IMR-90 (cell line): ENCODE measurements around the gene G3BP2. TPM values are rescaled to one million over a fixed set of nuclear protein-coding genes. Genes with fewer than 3 reads are reported as not detected.

Source experiments
- ATAC-seq: fragments of 200-7000 bp; cut with Tn5 transposase; 2 replicates; pipeline ENCODE4 v1.9.1; 2020; ENCODE audit warnings: low read depth, mild to moderate bottlenecking, moderate library complexity
- BruUV-seq: library from RNA; stranded (reverse); fragments of 400-500 nt; replicated peaks from 2 replicates; lab custom pipeline; 2021; lab: Mats Ljungman, UMichigan
- CTCF ChIA-PET: fragments of 300-600 bp; formaldehyde crosslinking; extraction: SDS; loops from one replicate; lab custom pipeline; 2021; ENCODE audit warnings: antibody characterized with exemption; lab: Yijun Ruan, JAX
- POLR2A ChIA-PET: fragments of 300-600 bp; sonication (Branson Sonifier 250); formaldehyde crosslinking; loops from one replicate; lab custom pipeline; 2022; ENCODE audit warnings: antibody characterized with exemption; ENCODE audit not compliant: unreplicated experiment; lab: Charles Lee
- DNase-seq: peaks from one replicate; pipeline ENCODE4 v3.0.0; 2013
- H2AFZ ChIP-seq: replicated peaks from 2 replicates; pipeline ENCODE3; 2013; ENCODE audit warnings: low read length, mild to moderate bottlenecking; ENCODE audit not compliant: poor library complexity
- H2AK5ac ChIP-seq: 2 replicates; pipeline ENCODE4 v1.6.1; 2013; ENCODE audit warnings: low read depth, low read length, inconsistent platforms
- H2AK9ac ChIP-seq: replicated peaks from 2 replicates; pipeline ENCODE3; 2013; ENCODE audit warnings: mild to moderate bottlenecking, low read depth, low read length, moderate library complexity; ENCODE audit not compliant: poor library complexity
- H2BK120ac ChIP-seq: 2 replicates; pipeline ENCODE4 v1.6.1; 2013; ENCODE audit warnings: low read depth, low read length, inconsistent platforms
- H2BK15ac ChIP-seq: 3 replicates; pipeline ENCODE4 v1.6.1; 2013; ENCODE audit warnings: low read depth, low read length, inconsistent platforms
- H2BK20ac ChIP-seq: 2 replicates; pipeline ENCODE4 v1.6.1; 2013; ENCODE audit warnings: low read depth, mild to moderate bottlenecking, inconsistent platforms, low read length, moderate library complexity
- H2BK5ac ChIP-seq: 2 replicates; pipeline ENCODE4 v1.6.1; 2013; ENCODE audit warnings: mild to moderate bottlenecking, low read depth, low read length, inconsistent platforms; ENCODE audit not compliant: poor library complexity, severe bottlenecking
- H3K14ac ChIP-seq: replicated peaks from 2 replicates; pipeline ENCODE4 v1.6.1; 2013; ENCODE audit warnings: low read depth, low read length, inconsistent platforms
- H3K18ac ChIP-seq: 2 replicates; pipeline ENCODE4 v1.6.1; 2013; ENCODE audit warnings: low read depth, low read length, control low read depth
- H3K23ac ChIP-seq: 2 replicates; pipeline ENCODE4 v1.6.1; 2013; ENCODE audit warnings: low read depth, low read length, inconsistent platforms
- H3K27ac ChIP-seq: 2 replicates; pipeline ENCODE4 v1.5.1; 2013; ENCODE audit warnings: mild to moderate bottlenecking, control low read depth, low read length; ENCODE audit not compliant: insufficient read depth
- H3K27me3 ChIP-seq: 2 replicates; pipeline ENCODE4 v1.6.1; 2013; ENCODE audit warnings: low read length; ENCODE audit not compliant: control insufficient read depth, insufficient read depth
- H3K36me3 ChIP-seq: 2 replicates; pipeline ENCODE4 v1.6.1; 2013; ENCODE audit warnings: low read length, mixed read lengths; ENCODE audit not compliant: control insufficient read depth, insufficient read depth
- H3K4ac ChIP-seq: 2 replicates; pipeline ENCODE4 v1.6.1; 2013; ENCODE audit warnings: low read depth, low read length, inconsistent platforms
- H3K4me1 ChIP-seq: 2 replicates; pipeline ENCODE4 v1.6.1; 2013; ENCODE audit warnings: low read length, mixed read lengths; ENCODE audit not compliant: control insufficient read depth, insufficient read depth
- H3K4me2 ChIP-seq: 2 replicates; pipeline ENCODE4 v1.6.1; 2013; ENCODE audit warnings: low read depth, mild to moderate bottlenecking, control low read depth, low read length, moderate library complexity
- H3K4me3 ChIP-seq: 2 replicates; pipeline ENCODE4 v1.5.1; 2013; ENCODE audit warnings: low read depth, mild to moderate bottlenecking, control low read depth, low read length, moderate library complexity; ENCODE audit not compliant: insufficient read depth
- H3K56ac ChIP-seq: 2 replicates; pipeline ENCODE4 v1.6.1; 2013; ENCODE audit warnings: low read length, inconsistent platforms; ENCODE audit not compliant: insufficient read depth; ENCODE audit errors: extremely low read depth
- H3K79me1 ChIP-seq, 2 experiments: 2 replicates each; pipeline ENCODE4 v1.6.1; 2013; ENCODE audit warnings: low read length in 2 of 2, inconsistent platforms in 1 of 2, low read depth in 1 of 2
- H3K9ac ChIP-seq: 2 replicates; pipeline ENCODE4 v1.6.1; 2013; ENCODE audit warnings: low read depth, low read length, control low read depth
- H3K9me1 ChIP-seq: 2 replicates; pipeline ENCODE4 v1.6.1; 2013; ENCODE audit warnings: low read length, inconsistent platforms; ENCODE audit not compliant: insufficient read depth
- H3K9me3 ChIP-seq: 2 replicates; pipeline ENCODE4 v1.6.1; 2013; ENCODE audit warnings: low read length; ENCODE audit not compliant: control insufficient read depth, insufficient read depth
- H4K20me1 ChIP-seq: 2 replicates; pipeline ENCODE4 v1.6.1; 2013; ENCODE audit warnings: low read length, inconsistent platforms; ENCODE audit not compliant: insufficient read depth
- H4K5ac ChIP-seq: 2 replicates; pipeline ENCODE4 v1.6.1; 2013; ENCODE audit warnings: mild to moderate bottlenecking, low read depth, low read length, control low read depth
- H4K8ac ChIP-seq, 2 experiments: 2 replicates each; pipeline ENCODE4 v1.6.1; 2013; ENCODE audit warnings: low read depth in 2 of 2, low read length in 2 of 2, control low read depth in 1 of 2, inconsistent platforms in 1 of 2
- H4K91ac ChIP-seq: 2 replicates; pipeline ENCODE4 v1.6.1; 2013; ENCODE audit warnings: low read depth, low read length, inconsistent platforms; ENCODE audit not compliant: insufficient read depth
- BHLHE40 ChIP-seq: fragments of 150-350 bp; IDR thresholded peaks from 2 replicates; pipeline ENCODE4 v1.6.1; 2016; ENCODE audit warnings: mild to moderate bottlenecking, low read depth, low read length
- CEBPB ChIP-seq: IDR thresholded peaks from 2 replicates; pipeline ENCODE4 v1.6.1; 2012; ENCODE audit warnings: low read depth, low read length, improper control_type of control experiment
- CHD1 ChIP-seq: IDR thresholded peaks from 2 replicates; pipeline ENCODE4 v1.6.1; 2012; ENCODE audit warnings: low read depth, low read length, improper control_type of control experiment
- CTCF ChIP-seq: conservative IDR thresholded peaks from 2 replicates; pipeline ENCODE4 v1.5.1; 2012; ENCODE audit warnings: mild to moderate bottlenecking, low read depth, low read length, improper control_type of control experiment
- ELK1 ChIP-seq: fragments of 150-350 bp; IDR thresholded peaks from 2 replicates; pipeline ENCODE4 v1.6.1; 2016; ENCODE audit warnings: low read depth, mild to moderate bottlenecking, low read length, moderate library complexity, borderline replicate concordance
- FOS ChIP-seq: fragments of 150-350 bp; IDR thresholded peaks from 2 replicates; pipeline ENCODE4 v1.6.1; 2016; ENCODE audit warnings: low read depth, low read length
- MAFK ChIP-seq: IDR thresholded peaks from 2 replicates; pipeline ENCODE4 v1.6.1; 2012; ENCODE audit warnings: low read depth, low read length, improper control_type of control experiment
- MAZ ChIP-seq: IDR thresholded peaks from 2 replicates; pipeline ENCODE4 v1.6.1; 2012; ENCODE audit warnings: low read depth, mild to moderate bottlenecking, low read length, improper control_type of control experiment, moderate library complexity, borderline replicate concordance
- MXI1 ChIP-seq: IDR thresholded peaks from 2 replicates; pipeline ENCODE4 v1.6.1; 2012; ENCODE audit warnings: low read depth, mild to moderate bottlenecking, low read length, moderate library complexity, borderline replicate concordance
- NFE2L2 ChIP-seq: fragments of 150-350 bp; IDR thresholded peaks from 2 replicates; pipeline ENCODE4 v1.6.1; 2016; ENCODE audit warnings: low read depth, mild to moderate bottlenecking, low read length
- POLR2A ChIP-seq: IDR thresholded peaks from 2 replicates; pipeline ENCODE4 v1.6.1; 2012; ENCODE audit warnings: mild to moderate bottlenecking, low read depth, low read length
- RAD21 ChIP-seq: IDR thresholded peaks from 2 replicates; pipeline ENCODE4 v1.6.1; 2012; ENCODE audit warnings: low read length, improper control_type of control experiment
- RCOR1 ChIP-seq: IDR thresholded peaks from 2 replicates; pipeline ENCODE4 v1.6.1; 2012; ENCODE audit warnings: mild to moderate bottlenecking, low read length, improper control_type of control experiment; ENCODE audit not compliant: insufficient replicate concordance
- RFX5 ChIP-seq: IDR thresholded peaks from 2 replicates; pipeline ENCODE4 v1.8.0; 2012; ENCODE audit warnings: low read depth, mild to moderate bottlenecking, low read length, moderate library complexity
- SMC3 ChIP-seq: fragments of 150-350 bp; IDR thresholded peaks from 2 replicates; pipeline ENCODE4 v1.6.1; 2016; ENCODE audit warnings: low read depth, mild to moderate bottlenecking, antibody characterized with exemption, low read length, moderate library complexity
- USF2 ChIP-seq: fragments of 150-350 bp; IDR thresholded peaks from 2 replicates; pipeline ENCODE4 v1.6.1; 2017; ENCODE audit warnings: mild to moderate bottlenecking, antibody characterized with exemption, low read length, low read depth
- WGBS, 2 experiments: methylation state at CpG; one replicate each; pipeline versions ENCODE4 v1.1.5 to v1.1.7; 2013; ENCODE audit warnings: missing lambda C conversion rate in 2 of 2; ENCODE audit not compliant: insufficient read length in 1 of 2; ENCODE audit errors: extremely low coverage in 2 of 2; 5-methylcytosine and 5-hydroxymethylcytosine counted together
- dilution Hi-C: fragments of 300-500 bp; cut with HindIII; formaldehyde crosslinking; loops from one replicate; pipeline ENCODE4 v1.14.3; 2018; ENCODE audit warnings: low sequenced_read_pairs; ENCODE audit not compliant: unreplicated experiment
- in situ Hi-C: fragments of 300-500 bp; cut with MboI; formaldehyde crosslinking; loops from 3 replicates; pipeline ENCODE4 v1.14.3; 2019; ENCODE audit warnings: low sequenced_read_pairs, inconsistent platforms, mixed read lengths
- intact Hi-C: fragments of 100-400 bp; cut with micrococcal nuclease; formaldehyde crosslinking; loops from 2 replicates; pipeline ENCODE4 v1.10.0; 2022
- polyA plus RNA-seq, 3 experiments: library from polyadenylated mRNA; depleted of rRNA; stranded (reverse); fragments of >200 nt; gene quantifications; 2 replicates each; pipeline ENCODE4 v1.2.3, GENCODE V29; 2012; ENCODE audit warnings: low replicate concordance in 1 of 3
- total RNA-seq: library from RNA; depleted of rRNA; stranded (reverse); fragments of >200 nt; gene quantifications from 2 replicates; pipeline ENCODE4 v1.2.3, GENCODE V29; 2012

G3BP2 gene
- total and polyA plus RNA-seq, 2 of the 4 experiments (the other 2 are of a cell fraction) = 80.5 to 183 TPM

DNA sequence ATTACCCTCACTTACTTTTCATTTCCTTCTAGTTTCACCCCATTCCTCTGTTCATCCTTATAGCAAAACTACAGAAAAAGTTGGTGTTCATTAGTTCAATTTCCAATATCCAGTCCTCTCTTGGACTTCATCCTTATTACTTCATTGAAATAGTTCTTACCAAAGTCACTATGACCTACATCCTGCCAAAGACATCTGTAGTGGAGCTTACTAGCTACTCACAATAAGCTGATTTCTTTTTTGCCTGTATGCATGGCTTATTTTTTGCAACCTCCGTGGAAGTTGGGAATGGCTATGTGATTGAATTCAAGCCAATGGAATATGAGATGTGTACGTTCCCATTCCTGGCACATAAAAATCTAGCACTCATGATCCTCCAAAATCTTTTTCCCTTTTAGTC is 38.3 kb downstream of the G3BP2 start:
- Histone ChIP-seq H3K23ac (no peak overlapping the region), H4K20me1 (no peaks in the 10 kb centered on the region), H3K4me3 (no peak overlapping the region), H2BK15ac (no peak overlapping the region; the same call in 2 of the 3 replicates), H3K9me3 (no peaks in the 10 kb centered on the region), H3K18ac (no peak overlapping the region), H2BK20ac (no peak overlapping the region), H2BK120ac (no peak overlapping the region), H3K4ac (no peak overlapping the region), H3K27me3 (no peaks in the 10 kb centered on the region), H3K4me1 (peaks cover 6% of the 10 kb centered on the region), H2AK5ac (no peak overlapping the region), H4K8ac (no peak overlapping the region), H2AFZ (no peak overlapping the region), H3K27ac (no peak overlapping the region), H3K9ac (no peak overlapping the region), H3K4me2 (no peak overlapping the region), H4K91ac (no peak overlapping the region), H2AK9ac (no peak overlapping the region), H3K79me1 (no peaks in the 10 kb centered on the region), H3K9me1 (peaks cover 8% of the 10 kb centered on the region), H3K56ac (no peak overlapping the region), H4K5ac (no peak overlapping the region), H2BK5ac (no peak overlapping the region), H3K36me3 (no peaks in the 10 kb centered on the region; the same call in 1 of the 2 replicates), H3K14ac (no peak overlapping the region)
- no peak for ATAC-seq
- no TSS peak for BruUV-seq
- no CpG with 5 or more reads among the region's 2 CpGs for WGBS, 2 experiments
- ChIA-PET POLR2A (no interaction called here), CTCF (no interaction called here)
- dilution Hi-C loops = no loop called here
- DNase-seq = peak; percentile 68
- TF ChIP-seq MAFK = no peak
- TF ChIP-seq CHD1 = no peak
- no peak for TF ChIP-seq CTCF
- TF ChIP-seq RFX5 = no peak
- TF ChIP-seq MAZ = no peak
- TF ChIP-seq CEBPB = no peak
- no peak for TF ChIP-seq POLR2A
- no peak for TF ChIP-seq RCOR1
- TF ChIP-seq ELK1 = no peak
- TF ChIP-seq USF2 = no peak
- no peak for TF ChIP-seq MXI1
- TF ChIP-seq SMC3 = no peak
- TF ChIP-seq NFE2L2 = no peak
- TF ChIP-seq BHLHE40 = no peak
- no peak for TF ChIP-seq FOS
- TF ChIP-seq RAD21 = no peak
- intact Hi-C loops = no loop called here
- in situ Hi-C loops = no loop called here
